Keratinocyte (primary cell): ENCODE data around the gene NNAT. TPM values are rescaled to one million over a fixed set of nuclear protein-coding genes. Genes with fewer than 3 reads are reported as not detected.

Experiments used
- DNase-seq: peaks from one replicate; pipeline ENCODE4 v3.0.0-alpha.2; 2011; ENCODE audit warnings: low read depth, missing footprints, low spot score
- FAIRE-seq: peaks from 2 replicates; lab custom pipeline; 2011; peaks lifted over from hg19 to GRCh38; lab: Jason Lieb, UNC
- H2AFZ ChIP-seq: 2 replicates; pipeline ENCODE4 v1.6.0; 2012; ENCODE audit warnings: low read length, control low read depth, inconsistent platforms; ENCODE audit not compliant: control insufficient read depth
- H3K27ac ChIP-seq: 2 replicates; pipeline ENCODE4 v1.5.1; 2011; ENCODE audit warnings: low read length; ENCODE audit not compliant: control insufficient read depth, insufficient read depth
- H3K27me3 ChIP-seq: 3 replicates; pipeline ENCODE4 v1.6.0; 2011; ENCODE audit warnings: low read length; ENCODE audit not compliant: control insufficient read depth, insufficient read depth; ENCODE audit errors: extremely low read depth
- H3K36me3 ChIP-seq, 2 experiments: 2 replicates in 1 of 2; 3 replicates in 1 of 2; pipeline ENCODE4 v1.5.1; 2011; ENCODE audit warnings: low read length in 2 of 2, mild to moderate bottlenecking in 1 of 2; ENCODE audit not compliant: control insufficient read depth in 2 of 2, insufficient read depth in 2 of 2; ENCODE audit errors: extremely low read depth in 1 of 2
- H3K4me1 ChIP-seq: 3 replicates; pipeline ENCODE4 v1.5.1; 2011; ENCODE audit warnings: low read length; ENCODE audit not compliant: control insufficient read depth, insufficient read depth; ENCODE audit errors: extremely low read depth
- H3K4me2 ChIP-seq: 3 replicates; pipeline ENCODE4 v1.6.0; 2011; ENCODE audit warnings: low read depth, low read length; ENCODE audit not compliant: control insufficient read depth, insufficient read depth; ENCODE audit errors: extremely low read depth
- H3K4me3 ChIP-seq, 3 experiments: fragments of 200-600 bp in 1 of 3; sonication (generic) in 1 of 3; 2 replicates in 2 of 3; 3 replicates in 1 of 3; pipeline ENCODE4 v1.5.1; 2011 to 2016; ENCODE audit warnings: low read length in 3 of 3, mild to moderate bottlenecking in 3 of 3, control low read depth in 2 of 3, inconsistent platforms in 1 of 3, low read depth in 1 of 3, mixed read lengths in 1 of 3, mixed run types in 1 of 3, moderate library complexity in 1 of 3; ENCODE audit not compliant: control insufficient read depth in 2 of 3, insufficient read depth in 2 of 3; ENCODE audit errors: extremely low read depth in 1 of 3
- H3K79me2 ChIP-seq: 2 replicates; pipeline ENCODE4 v1.6.0; 2012; ENCODE audit warnings: low read length; ENCODE audit not compliant: control insufficient read depth, insufficient read depth
- H3K9ac ChIP-seq: 3 replicates; pipeline ENCODE4 v1.6.0; 2011; ENCODE audit warnings: low read length; ENCODE audit not compliant: control insufficient read depth, insufficient read depth; ENCODE audit errors: extremely low read depth
- H3K9me1 ChIP-seq: 3 replicates; pipeline ENCODE4 v1.6.0; 2011; ENCODE audit warnings: low read length; ENCODE audit not compliant: control insufficient read depth, insufficient read depth; ENCODE audit errors: extremely low read depth
- H3K9me3 ChIP-seq: 2 replicates; pipeline ENCODE4 v1.5.1; 2012; ENCODE audit warnings: low read depth, low read length; ENCODE audit not compliant: control insufficient read depth
- H4K20me1 ChIP-seq: 3 replicates; pipeline ENCODE4 v1.6.0; 2011; ENCODE audit warnings: low read length; ENCODE audit not compliant: control insufficient read depth, insufficient read depth; ENCODE audit errors: extremely low read depth
- CTCF ChIP-seq, 3 experiments: IDR thresholded peaks in 1 of 3; conservative IDR thresholded peaks in 1 of 3; optimal IDR thresholded peaks in 1 of 3; 2 replicates in 2 of 3; 3 replicates in 1 of 3; pipeline versions ENCODE3 to v1.5.1; 2011; ENCODE audit warnings: low read length in 3 of 3, mild to moderate bottlenecking in 3 of 3, moderate library complexity in 2 of 3, control low read depth in 1 of 3, inconsistent platforms in 1 of 3; ENCODE audit not compliant: insufficient read depth in 2 of 3; ENCODE audit errors: extremely low read depth in 1 of 3
- EZH2 ChIP-seq: IDR thresholded peaks from one replicate; pipeline ENCODE4 v1.6.1; 2012; ENCODE audit warnings: inconsistent platforms, mild to moderate bottlenecking, low read length, moderate library complexity
- dilution Hi-C: fragments of 300-500 bp; cut with MboI; formaldehyde crosslinking; loops from one replicate; pipeline ENCODE4 v1.7.0; 2020; ENCODE audit warnings: low sequenced_read_pairs; ENCODE audit not compliant: extremely low pct_ligation_motif_present
- polyA plus RNA-seq, 5 experiments: library from polyadenylated mRNA; depleted of rRNA in 3 of 5; stranded (reverse) in 3 of 5; stranded (forward) in 1 of 5; unstranded in 1 of 5; fragments of >200 nt; gene quantifications; 1 replicate in 1 of 5; 2 replicates in 3 of 5; 3 replicates in 1 of 5; pipeline versions ENCODE4 v1.2.1 to v1.2.3, GENCODE V29; 2011 to 2012; ENCODE audit warnings: missing spikeins in 2 of 5, low read depth in 1 of 5, low replicate concordance in 1 of 5

The NNAT gene
- polyA plus RNA-seq, 1 donor (not counting 4 experiments of a cell fraction or from before 2014, with no cell fraction given), result 0.79 TPM

DNA sequence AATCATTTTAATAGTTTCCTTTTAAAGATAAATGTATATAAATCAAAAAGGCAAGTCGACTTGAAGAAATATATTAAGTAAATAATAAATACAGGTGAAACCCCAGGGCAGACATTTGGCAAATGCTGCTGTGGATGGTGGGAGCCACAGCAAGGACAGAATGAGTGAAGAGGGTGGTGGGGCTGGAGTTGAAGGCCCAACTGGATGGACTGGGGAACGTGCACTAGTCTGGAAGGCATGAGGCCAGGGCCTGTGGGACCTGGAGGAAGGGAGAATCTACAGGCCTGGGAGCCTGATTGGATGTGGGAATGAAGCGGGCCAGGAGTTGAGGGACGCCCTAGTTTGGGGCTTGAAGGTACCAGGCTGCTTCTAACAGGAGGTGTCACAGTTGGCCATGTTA lies 37.3 kb downstream of the NNAT start:
- Histone ChIP-seq H3K9ac (no peak overlapping the region), H3K4me3 (no peak overlapping the region), H3K4me1 (no peaks in the 10 kb centered on the region), H4K20me1 (no peaks in the 10 kb centered on the region), H3K27ac (no peak overlapping the region), H3K9me1 (no peaks in the 10 kb centered on the region), H3K4me2 (no peak overlapping the region), H3K27me3 (peaks cover 4% of the 10 kb centered on the region), H3K9me3 (no peaks in the 10 kb centered on the region), H2AFZ (no peak overlapping the region), H3K79me2 (no peaks in the 10 kb centered on the region), H3K36me3 (no peaks in the 10 kb centered on the region)
- FAIRE-seq, result no peak
- no peak for DNase-seq
- TF ChIP-seq CTCF (optimal IDR thresholded peaks at IDR 0.05 in 1 of 3, IDR thresholded peaks at IDR 0.05 in 1 of 3, conservative IDR thresholded peaks at IDR 0.05 in 1 of 3; ENCODE audit: extremely low read depth in 1 of 3, insufficient read depth in 2 of 3, low read length in 3 of 3) (no peak), EZH2 (no peak)
- dilution Hi-C loops, result no loop called here

DNA sequence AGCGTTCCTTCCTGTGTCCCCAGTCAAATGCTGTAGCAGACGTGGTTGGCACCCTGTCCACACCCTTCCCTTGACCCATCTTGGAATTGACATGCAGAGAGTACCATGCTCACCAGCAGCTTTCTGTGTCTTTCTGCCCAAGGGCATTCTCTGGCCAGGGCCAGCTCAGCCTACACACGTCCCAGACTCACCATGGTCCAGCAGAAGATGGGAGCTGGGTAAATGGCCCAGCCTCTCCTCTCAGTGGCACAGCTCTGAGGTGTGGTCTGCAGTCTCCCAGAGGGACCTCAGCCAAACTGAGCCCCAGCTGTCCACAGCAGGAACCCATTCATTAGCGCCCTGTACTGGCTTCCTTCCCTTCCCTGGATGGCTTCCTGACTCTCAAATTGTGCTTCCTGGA lies 37.7 kb downstream of the NNAT start:
- Histone ChIP-seq H4K20me1 (no peaks in the 10 kb centered on the region), H3K79me2 (no peaks in the 10 kb centered on the region), H3K27ac (no peak overlapping the region), H3K27me3 (peaks cover 8% of the 10 kb centered on the region), H3K36me3 (no peaks in the 10 kb centered on the region), H3K4me3 (no peak overlapping the region), H2AFZ (no peak overlapping the region), H3K9me3 (no peaks in the 10 kb centered on the region), H3K9me1 (no peaks in the 10 kb centered on the region), H3K9ac (no peak overlapping the region), H3K4me2 (no peak overlapping the region), H3K4me1 (no peaks in the 10 kb centered on the region)
- DNase-seq (no peak), FAIRE-seq (no peak)
- dilution Hi-C loops, result no loop called here
- TF ChIP-seq EZH2 (no peak), CTCF (optimal IDR thresholded peaks at IDR 0.05 in 1 of 3, IDR thresholded peaks at IDR 0.05 in 1 of 3, conservative IDR thresholded peaks at IDR 0.05 in 1 of 3; ENCODE audit: extremely low read depth in 1 of 3, insufficient read depth in 2 of 3, low read length in 3 of 3) (no peak)
